SK-N-MC (cell line): ENCODE measurements around the gene RNF13.

ENCODE experiments used
- EZH2 ChIP-seq: fragments of 200-600 bp; sonication (generic); IDR thresholded peaks from one replicate; pipeline ENCODE4 v1.6.1; 2017; ENCODE audit warnings: antibody characterized with exemption
- POLR2AphosphoS5 ChIP-seq: IDR thresholded peaks from 2 replicates; pipeline ENCODE4 v1.6.1; 2012; ENCODE audit warnings: mild to moderate bottlenecking, low read depth, low read length, borderline replicate concordance

DNA sequence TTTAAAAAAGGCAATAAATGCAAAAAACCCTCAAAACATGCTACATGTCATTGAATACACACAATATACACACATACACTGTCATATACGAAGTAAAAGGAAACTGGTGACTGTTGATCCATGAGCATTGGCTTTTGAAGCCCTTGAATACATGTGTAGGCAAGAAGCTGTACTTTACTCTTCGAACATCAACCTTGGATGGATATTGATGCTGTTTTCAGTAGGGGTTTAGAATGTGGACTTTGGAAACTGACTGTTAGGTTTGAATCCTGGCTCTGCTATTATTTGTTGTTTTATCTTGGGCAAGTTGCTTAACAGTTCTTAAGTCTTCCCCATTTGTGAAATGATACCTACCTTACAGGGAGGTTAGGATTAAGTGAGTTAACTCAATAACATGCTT lies 30.5 kb downstream of the RNF13 start:
- TF ChIP-seq POLR2AphosphoS5 (no peak), EZH2 (no peak)
